ENCODE measurements around the gene BMP4. TPM values are rescaled to one million over a fixed set of nuclear protein-coding genes. Genes with fewer than 3 reads are reported as not detected.
A peak's percentile ranks its signal among the peaks of the same experiment; 100 is the strongest.

Gene BMP4
- total and polyA plus RNA-seq, 2 experiments from 2014 or later, result not detected

DNA sequence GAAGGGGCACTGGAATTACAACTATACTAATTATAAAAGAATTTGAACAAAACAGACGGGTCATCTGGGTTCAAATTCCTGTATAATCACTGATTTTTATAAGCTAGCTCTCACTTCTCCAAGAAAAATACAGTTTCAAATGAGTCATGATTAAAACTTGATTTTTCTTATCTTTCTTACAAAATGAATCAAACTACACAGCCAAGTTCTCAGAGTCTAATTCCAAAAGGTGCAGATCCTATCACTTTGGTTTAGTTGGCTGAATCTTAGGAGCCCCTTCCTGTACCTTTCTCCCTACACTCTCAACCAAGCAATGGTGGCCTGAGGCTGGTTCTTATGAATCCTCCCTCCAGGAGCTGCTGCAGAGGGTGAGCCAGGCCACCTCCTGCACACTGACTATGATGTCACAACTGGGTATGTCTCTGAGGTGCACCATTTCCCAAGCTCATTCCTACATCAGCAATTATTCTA lies 43.8 kb upstream of the BMP4 start:
- in situ Hi-C loops (cut with MboI), result no loop called here
- WGBS, 2 experiments (ENCODE audit: low coverage in 1 of 2, low lambda C conversion rate in 2 of 2, missing lambda C conversion rate in 2 of 2), result 14 to 46% methylated on average over 1 of the region's 1 CpG
- Histone ChIP-seq H3K27me3 (replicated peaks; ENCODE audit: insufficient read depth) (no peaks in the 10 kb centered on the region), H3K9me3 (ENCODE audit: low read depth) (no peaks in the 10 kb centered on the region), H3K27ac (no peak overlapping the region), H3K4me2 (ENCODE audit: unreplicated experiment) (no peak overlapping the region), H3K4me1 (ENCODE audit: insufficient read depth) (peaks cover 28% of the 10 kb centered on the region), H3K9me2 (ENCODE audit: insufficient read depth) (no peaks in the 10 kb centered on the region), H3K9ac (no peak overlapping the region), H2AFZ (no peak overlapping the region), H3K4me3 (no peak overlapping the region), H4K20me1 (ENCODE audit: insufficient read depth) (no peaks in the 10 kb centered on the region), H3K79me2 (ENCODE audit: insufficient read depth) (no peaks in the 10 kb centered on the region), H3F3A (ENCODE audit: insufficient read depth) (peaks cover 14% of the 10 kb centered on the region), H3K36me3 (ENCODE audit: low read depth) (no peaks in the 10 kb centered on the region)
- peak; percentile 50 for DNase-seq
- TF ChIP-seq EZH2 (IDR thresholded peaks at IDR 0.05; ENCODE audit: insufficient read depth, poor library complexity, severe bottlenecking) (no peak), EZH2phosphoT487 (IDR thresholded peaks at IDR 0.05; ENCODE audit: insufficient read depth, low read depth) (no peak)

DNA sequence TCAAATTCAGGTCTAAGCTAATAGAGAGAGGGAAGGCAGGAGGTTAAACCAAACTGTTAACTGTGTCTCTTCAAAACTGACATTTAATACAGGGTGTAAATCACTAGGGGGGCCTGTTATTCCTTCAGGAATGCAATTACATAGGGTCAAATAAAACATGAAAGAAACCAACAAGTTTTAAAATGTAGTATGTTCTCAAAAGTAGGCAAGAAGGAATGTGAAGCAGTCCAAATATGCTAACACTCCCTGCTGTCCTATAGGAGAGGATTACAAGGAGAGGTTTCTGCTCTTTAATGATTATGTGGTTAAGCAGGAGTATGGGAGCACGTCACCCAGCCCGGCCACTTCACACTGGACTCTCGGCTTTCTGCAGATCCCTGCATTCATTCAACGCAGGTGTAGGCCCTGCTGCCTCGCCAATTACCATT lies 42.5 kb upstream of the BMP4 start:
- in situ Hi-C loops (cut with MboI), result no loop called here
- WGBS, 2 experiments (ENCODE audit: low coverage in 1 of 2, low lambda C conversion rate in 2 of 2, missing lambda C conversion rate in 2 of 2), result 51 to 53% methylated on average over 5 of the region's 5 CpGs
- Histone ChIP-seq H3K9me2 (ENCODE audit: insufficient read depth) (no peaks in the 10 kb centered on the region), H3F3A (ENCODE audit: insufficient read depth) (peaks cover 14% of the 10 kb centered on the region), H3K9ac (no peak overlapping the region), H2AFZ (no peak overlapping the region), H3K4me3 (no peak overlapping the region), H3K9me3 (ENCODE audit: low read depth) (no peaks in the 10 kb centered on the region), H3K4me1 (ENCODE audit: insufficient read depth) (peaks cover 28% of the 10 kb centered on the region), H3K4me2 (ENCODE audit: unreplicated experiment) (no peak overlapping the region), H4K20me1 (ENCODE audit: insufficient read depth) (no peaks in the 10 kb centered on the region), H3K79me2 (ENCODE audit: insufficient read depth) (no peaks in the 10 kb centered on the region), H3K27ac (no peak overlapping the region), H3K27me3 (replicated peaks; ENCODE audit: insufficient read depth) (no peaks in the 10 kb centered on the region), H3K36me3 (ENCODE audit: low read depth) (no peaks in the 10 kb centered on the region)
- no peak for TF ChIP-seq EZH2phosphoT487 (IDR thresholded peaks at IDR 0.05; ENCODE audit: insufficient read depth, low read depth)
- no peak for TF ChIP-seq EZH2 (IDR thresholded peaks at IDR 0.05; ENCODE audit: insufficient read depth, poor library complexity, severe bottlenecking)
- peak; percentile 43 for DNase-seq

DNA sequence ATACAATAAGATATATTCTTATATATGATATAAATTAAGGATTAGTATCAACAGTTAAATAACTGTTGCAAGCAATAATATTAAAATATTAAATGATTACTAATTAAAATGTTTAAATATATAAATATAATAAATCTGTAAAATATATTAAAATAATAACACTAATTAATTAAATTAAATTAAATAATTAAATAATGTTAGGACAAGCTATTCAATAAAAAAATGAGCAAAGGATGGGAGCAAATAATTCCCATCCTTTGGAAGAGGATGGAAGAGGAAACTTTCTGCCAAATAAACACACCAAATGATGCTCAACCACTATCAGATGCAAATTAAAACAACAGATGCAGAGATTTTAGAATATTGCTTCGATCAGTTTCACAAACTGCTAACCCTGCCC lies 39.4 kb upstream of the BMP4 start:
- H3K4me3 ChIP-seq, result no peak overlapping the region

GRCh38 chr14:53993920-53994607 lies 37.4 kb upstream of the BMP4 start:
- Histone ChIP-seq H3K4me1 (ENCODE audit: insufficient read depth) (no peaks in the 10 kb centered on the region), H3K9ac (no peak overlapping the region), H2AFZ (no peak overlapping the region), H3K4me3 (no peak overlapping the region), H3K9me2 (ENCODE audit: insufficient read depth) (no peaks in the 10 kb centered on the region), H4K20me1 (ENCODE audit: insufficient read depth) (no peaks in the 10 kb centered on the region), H3F3A (ENCODE audit: insufficient read depth) (no peaks in the 10 kb centered on the region), H3K27ac (no peak overlapping the region), H3K36me3 (ENCODE audit: low read depth) (no peaks in the 10 kb centered on the region), H3K9me3 (ENCODE audit: low read depth) (no peaks in the 10 kb centered on the region), H3K4me2 (ENCODE audit: unreplicated experiment) (no peak overlapping the region), H3K79me2 (ENCODE audit: insufficient read depth) (no peaks in the 10 kb centered on the region), H3K27me3 (replicated peaks; ENCODE audit: insufficient read depth) (0 out of 2 replicates have a peak, but pooled peaks cover 15% of the 10 kb centered on the region)
- TF ChIP-seq EZH2 (IDR thresholded peaks at IDR 0.05; ENCODE audit: insufficient read depth, poor library complexity, severe bottlenecking) (no peak), EZH2phosphoT487 (IDR thresholded peaks at IDR 0.05; ENCODE audit: insufficient read depth, low read depth) (no peak)
- WGBS, 2 experiments (ENCODE audit: low coverage in 1 of 2, low lambda C conversion rate in 2 of 2, missing lambda C conversion rate in 2 of 2), result 31 to 34% methylated on average over 6 of the region's 6 CpGs
- in situ Hi-C loops (cut with MboI), result no loop called here
- DNase-seq, result no peak

More for the DNA sequence above, 39.4 kb upstream of the BMP4 start:
- H3K9me2 ChIP-seq (ENCODE audit: insufficient read depth), result no peaks in the 10 kb centered on the region
- no peaks in the 10 kb centered on the region for H3K79me2 ChIP-seq (ENCODE audit: insufficient read depth)
- H3K27me3 ChIP-seq (replicated peaks; ENCODE audit: insufficient read depth), result 0 out of 2 replicates have a peak, but pooled peaks cover 15% of the 10 kb centered on the region
- H2AFZ ChIP-seq, result no peak overlapping the region
- H3F3A ChIP-seq (ENCODE audit: insufficient read depth), result no peaks in the 10 kb centered on the region
- 68 to 82% methylated on average over 1 of the region's 1 CpG for WGBS, 2 experiments (ENCODE audit: low coverage in 1 of 2, low lambda C conversion rate in 2 of 2, missing lambda C conversion rate in 2 of 2)
- no peaks in the 10 kb centered on the region for H4K20me1 ChIP-seq (ENCODE audit: insufficient read depth)
- no peak overlapping the region for H3K9ac ChIP-seq
- H3K4me1 ChIP-seq (ENCODE audit: insufficient read depth), result peaks cover 13% of the 10 kb centered on the region; the same call in 1 of the 2 replicates
- DNase-seq, result no peak
- H3K9me3 ChIP-seq (ENCODE audit: low read depth), result no peaks in the 10 kb centered on the region
- in situ Hi-C loops (cut with MboI), result no loop called here
- no peaks in the 10 kb centered on the region for H3K36me3 ChIP-seq (ENCODE audit: low read depth)
- no peak overlapping the region for H3K27ac ChIP-seq
- TF ChIP-seq EZH2phosphoT487 (IDR thresholded peaks at IDR 0.05; ENCODE audit: insufficient read depth, low read depth) (no peak), EZH2 (IDR thresholded peaks at IDR 0.05; ENCODE audit: insufficient read depth, poor library complexity, severe bottlenecking) (no peak)
- H3K4me2 ChIP-seq (ENCODE audit: unreplicated experiment), result no peak overlapping the region

Measured in GM23248 (cell line).